ENCODE results near the gene TMEM270.

TMEM270 gene

GRCh38 chr7:73850781-73851207, 10.2 kb upstream of the TMEM270 start:
- Histone ChIP-seq H3K9ac (ENCODE audit: low read length) (no peak overlapping the region), H3K9me2 (replicated peaks; ENCODE audit: insufficient read depth, low read length) (no peaks in the 10 kb centered on the region), H3K27me3 (ENCODE audit: low read length) (no peaks in the 10 kb centered on the region), H3K9me3 (ENCODE audit: insufficient read depth, low read length) (no peaks in the 10 kb centered on the region; the same call in 1 of the 2 replicates), H3K4me3 (ENCODE audit: insufficient read depth, low read length, poor library complexity, severe bottlenecking) (no peak overlapping the region), H3K4me2 (ENCODE audit: low read depth, low read length, poor library complexity, severe bottlenecking) (no peak overlapping the region), H4K20me1 (ENCODE audit: low read depth, low read length) (no peaks in the 10 kb centered on the region), H3F3A (ENCODE audit: insufficient read depth) (no peaks in the 10 kb centered on the region), H3K79me2 (ENCODE audit: insufficient read depth, low read length) (no peaks in the 10 kb centered on the region), H3K36me3 (ENCODE audit: low read length) (no peaks in the 10 kb centered on the region), H3K27ac (ENCODE audit: low read depth, low read length) (no peak overlapping the region), H2AFZ (ENCODE audit: low read depth, low read length, severe bottlenecking) (no peak overlapping the region)
- no peak for TF ChIP-seq CTCF (IDR thresholded peaks at IDR 0.05; ENCODE audit: insufficient read depth, low read length, poor library complexity, severe bottlenecking)
- TF ChIP-seq EZH2phosphoT487 (conservative IDR thresholded peaks at IDR 0.05; ENCODE audit: low read length): no peak

- Histone ChIP-seq H3K9ac (ENCODE audit: low read length) (no peak overlapping the region), H3K9me3 (ENCODE audit: insufficient read depth, low read length) (no peaks in the 10 kb centered on the region; the same call in 1 of the 2 replicates), H2AFZ (ENCODE audit: low read depth, low read length, severe bottlenecking) (no peak overlapping the region), H4K20me1 (ENCODE audit: low read depth, low read length) (no peaks in the 10 kb centered on the region), H3K4me3 (ENCODE audit: insufficient read depth, low read length, poor library complexity, severe bottlenecking) (no peak overlapping the region), H3K9me2 (replicated peaks; ENCODE audit: insufficient read depth, low read length) (no peaks in the 10 kb centered on the region), H3F3A (ENCODE audit: insufficient read depth) (no peaks in the 10 kb centered on the region), H3K27me3 (ENCODE audit: low read length) (no peaks in the 10 kb centered on the region), H3K27ac (ENCODE audit: low read depth, low read length) (no peak overlapping the region), H3K4me2 (ENCODE audit: low read depth, low read length, poor library complexity, severe bottlenecking) (no peak overlapping the region), H3K36me3 (ENCODE audit: low read length) (no peaks in the 10 kb centered on the region), H3K79me2 (ENCODE audit: insufficient read depth, low read length) (no peaks in the 10 kb centered on the region)
- no peak for TF ChIP-seq EZH2phosphoT487 (conservative IDR thresholded peaks at IDR 0.05; ENCODE audit: low read length)
- TF ChIP-seq CTCF (IDR thresholded peaks at IDR 0.05; ENCODE audit: insufficient read depth, low read length, poor library complexity, severe bottlenecking): no peak
Observed at GRCh38 chr7:73851410-73852338, 9.3 kb upstream of the TMEM270 start.

- Histone ChIP-seq H3K27me3 (ENCODE audit: low read length) (no peaks in the 10 kb centered on the region), H3K9me2 (replicated peaks; ENCODE audit: insufficient read depth, low read length) (no peaks in the 10 kb centered on the region), H3K9ac (ENCODE audit: low read length) (no peak overlapping the region), H3K4me2 (ENCODE audit: low read depth, low read length, poor library complexity, severe bottlenecking) (no peak overlapping the region), H3K36me3 (ENCODE audit: low read length) (no peaks in the 10 kb centered on the region), H3K4me3 (ENCODE audit: insufficient read depth, low read length, poor library complexity, severe bottlenecking) (no peak overlapping the region), H3K9me3 (ENCODE audit: insufficient read depth, low read length) (no peaks in the 10 kb centered on the region; the same call in 1 of the 2 replicates), H3K27ac (ENCODE audit: low read depth, low read length) (no peak overlapping the region), H2AFZ (ENCODE audit: low read depth, low read length, severe bottlenecking) (no peak overlapping the region), H3F3A (ENCODE audit: insufficient read depth) (no peaks in the 10 kb centered on the region), H4K20me1 (ENCODE audit: low read depth, low read length) (no peaks in the 10 kb centered on the region), H3K79me2 (ENCODE audit: insufficient read depth, low read length) (no peaks in the 10 kb centered on the region)
- no peak for TF ChIP-seq CTCF (IDR thresholded peaks at IDR 0.05; ENCODE audit: insufficient read depth, low read length, poor library complexity, severe bottlenecking)
- no peak for TF ChIP-seq EZH2phosphoT487 (conservative IDR thresholded peaks at IDR 0.05; ENCODE audit: low read length)
Observed at GRCh38 chr7:73852500-73852899, 8.5 kb upstream of the TMEM270 start.
